Measurements from ENCODE around the gene ATXN7L1. TPM values are rescaled to one million over a fixed set of nuclear protein-coding genes. Genes with fewer than 3 reads are reported as not detected.

ATXN7L1 gene
- total and polyA plus RNA-seq, 2 of the 4 experiments (the other 2 are of a cell fraction), result 3.5 to 4.3 TPM

DNA sequence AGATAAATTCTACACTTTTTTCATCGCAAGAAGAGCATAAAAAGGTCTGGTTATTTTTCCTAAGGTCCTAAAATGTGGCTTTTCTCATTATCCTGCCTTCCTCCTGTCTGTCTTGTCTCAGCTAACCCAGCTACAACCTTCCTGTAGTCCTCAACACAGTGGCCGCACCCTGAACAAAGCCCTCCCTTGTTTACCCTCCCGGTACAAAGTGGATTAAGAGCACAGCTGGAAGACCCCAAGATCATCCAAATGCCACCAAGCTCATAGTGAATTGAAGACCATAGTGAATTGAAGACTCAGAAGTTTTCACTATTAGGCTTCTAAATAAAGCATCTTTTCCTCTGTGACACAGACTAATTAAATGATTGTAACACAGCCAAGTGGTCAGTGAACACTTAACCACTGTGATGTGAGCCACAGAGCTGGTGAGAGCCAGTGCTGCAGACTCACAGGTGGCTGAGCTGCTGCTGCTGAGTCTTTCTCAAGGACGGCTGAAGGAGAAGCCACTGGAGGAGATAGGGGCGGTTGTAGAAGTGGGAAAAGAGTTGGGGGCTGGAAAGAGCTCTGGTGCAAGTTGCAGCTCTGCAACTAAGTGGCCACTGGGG is 123.6 kb downstream of the ATXN7L1 start:
- H2BK20ac ChIP-seq (ENCODE audit: low read depth, low read length), result no peak overlapping the region
- H3K4ac ChIP-seq (ENCODE audit: low read depth, low read length), result no peak overlapping the region
- no peak overlapping the region for H3K9ac ChIP-seq (ENCODE audit: low read depth, low read length)
- BruUV-seq (replicated peaks), result no TSS peak
- H2AFZ ChIP-seq (replicated peaks; ENCODE audit: low read length, poor library complexity), result no peak overlapping the region
- no peak overlapping the region for H4K8ac ChIP-seq (ENCODE audit: low read depth in 2 of 2, low read length in 2 of 2)
- no peak overlapping the region for H3K14ac ChIP-seq (replicated peaks; ENCODE audit: low read depth, low read length)
- in situ Hi-C loops (cut with MboI; ENCODE audit: low sequenced_read_pairs), result loop anchor here (10.0 kb wide), 1 partner anchor 392 kb away; no protein-coding TSS in a partner anchor
- POLR2A ChIA-PET (ENCODE audit: unreplicated experiment), result interaction anchor here (0.7 kb wide), 1 partner anchor 352 kb away, joined by 3 read pairs; no protein-coding TSS in a partner anchor
- H3K9me1 ChIP-seq (ENCODE audit: insufficient read depth, low read length), result peaks cover 5% of the 10 kb centered on the region
- no peak overlapping the region for H2AK9ac ChIP-seq (replicated peaks; ENCODE audit: low read depth, low read length, poor library complexity)
- no peak overlapping the region for H3K23ac ChIP-seq (ENCODE audit: low read depth, low read length)
- CTCF ChIA-PET, result no interaction called here
- no peaks in the 10 kb centered on the region; the same call in 1 of the 2 replicates for H3K4me1 ChIP-seq (ENCODE audit: control insufficient read depth, insufficient read depth, low read length)
- no peaks in the 10 kb centered on the region for H3K9me3 ChIP-seq (ENCODE audit: control insufficient read depth, insufficient read depth, low read length)
- no peak overlapping the region for H3K4me3 ChIP-seq (ENCODE audit: insufficient read depth, low read depth, low read length)
- no CpG with 5 or more reads among the region's 5 CpGs for whole genome bisulfite sequencing, 2 experiments (ENCODE audit: extremely low coverage in 2 of 2, insufficient read length in 1 of 2)
- no peak overlapping the region for H4K91ac ChIP-seq (ENCODE audit: insufficient read depth, low read depth, low read length)
- H3K36me3 ChIP-seq (ENCODE audit: control insufficient read depth, insufficient read depth, low read length), result peaks cover 4% of the 10 kb centered on the region; the same call in 1 of the 2 replicates
- H3K56ac ChIP-seq (ENCODE audit: extremely low read depth, insufficient read depth, low read length), result no peak overlapping the region
- no peak for DNase-seq
- no peak overlapping the region for H4K5ac ChIP-seq (ENCODE audit: low read depth, low read length)
- no peak overlapping the region for H2BK120ac ChIP-seq (ENCODE audit: low read depth, low read length)
- no peak overlapping the region for H3K4me2 ChIP-seq (ENCODE audit: low read depth, low read length)
- no peak overlapping the region for H3K27ac ChIP-seq (ENCODE audit: insufficient read depth, low read length)
- no peak overlapping the region for H2BK5ac ChIP-seq (ENCODE audit: low read depth, low read length, poor library complexity, severe bottlenecking)
- no peak overlapping the region for H2AK5ac ChIP-seq (ENCODE audit: low read depth, low read length)
- H4K20me1 ChIP-seq (ENCODE audit: insufficient read depth, low read length), result no peaks in the 10 kb centered on the region
- no peaks in the 10 kb centered on the region for H3K79me1 ChIP-seq (ENCODE audit: low read depth in 1 of 2, low read length in 2 of 2)
- dilution Hi-C loops (cut with HindIII; ENCODE audit: low sequenced_read_pairs, unreplicated experiment), result no loop called here
- no peak overlapping the region for H3K18ac ChIP-seq (ENCODE audit: low read depth, low read length)
- ATAC-seq (ENCODE audit: low read depth), result no peak
- no peak for TF ChIP-seq BHLHE40 (IDR thresholded peaks at IDR 0.05; ENCODE audit: low read depth, low read length)
- TF ChIP-seq CHD1 (IDR thresholded peaks at IDR 0.05; ENCODE audit: low read depth, low read length), result no peak
- TF ChIP-seq, protein P1, sequence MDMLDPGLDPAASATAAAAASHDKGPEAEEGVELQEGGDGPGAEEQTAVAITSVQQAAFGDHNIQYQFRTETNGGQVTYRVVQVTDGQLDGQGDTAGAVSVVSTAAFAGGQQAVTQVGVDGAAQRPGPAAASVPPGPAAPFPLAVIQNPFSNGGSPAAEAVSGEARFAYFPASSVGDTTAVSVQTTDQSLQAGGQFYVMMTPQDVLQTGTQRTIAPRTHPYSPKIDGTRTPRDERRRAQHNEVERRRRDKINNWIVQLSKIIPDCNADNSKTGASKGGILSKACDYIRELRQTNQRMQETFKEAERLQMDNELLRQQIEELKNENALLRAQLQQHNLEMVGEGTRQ (IDR thresholded peaks at IDR 0.05; ENCODE audit: low read depth, low read length), result no peak
- no peak for TF ChIP-seq RFX5 (IDR thresholded peaks at IDR 0.05; ENCODE audit: low read depth, low read length)
- TF ChIP-seq CTCF (conservative IDR thresholded peaks at IDR 0.05; ENCODE audit: low read depth, low read length), result no peak
- TF ChIP-seq FOS (IDR thresholded peaks at IDR 0.05; ENCODE audit: low read depth, low read length), result no peak
- no peak for TF ChIP-seq SMC3 (IDR thresholded peaks at IDR 0.05; ENCODE audit: low read depth, low read length)
- no peak for TF ChIP-seq MAZ (IDR thresholded peaks at IDR 0.05; ENCODE audit: borderline replicate concordance, low read depth, low read length)
- no peak for TF ChIP-seq MAFK (IDR thresholded peaks at IDR 0.05; ENCODE audit: low read depth, low read length)
- no peak overlapping the region for H2BK15ac ChIP-seq (ENCODE audit: low read depth, low read length)
- H3K27me3 ChIP-seq (ENCODE audit: control insufficient read depth, insufficient read depth, low read length), result no peaks in the 10 kb centered on the region
- intact Hi-C loops (cut with micrococcal nuclease), result no loop called here

Data from IMR-90 (cell line).